GM19455 (cell line): ENCODE measurements around the gene SLC37A3.
"Not testable (repeated sequence)": the region's sequence is repeated elsewhere in the genome, so short reads cannot be mapped to it uniquely, and the experiment has no call there.

ENCODE experiments used
- ATAC-seq: cut with Tn5 transposase; IDR thresholded peaks from one replicate; pipeline ENCODE4 v1.9.1; 2021; ENCODE audit not compliant: unreplicated experiment

The SLC37A3 gene

DNA sequence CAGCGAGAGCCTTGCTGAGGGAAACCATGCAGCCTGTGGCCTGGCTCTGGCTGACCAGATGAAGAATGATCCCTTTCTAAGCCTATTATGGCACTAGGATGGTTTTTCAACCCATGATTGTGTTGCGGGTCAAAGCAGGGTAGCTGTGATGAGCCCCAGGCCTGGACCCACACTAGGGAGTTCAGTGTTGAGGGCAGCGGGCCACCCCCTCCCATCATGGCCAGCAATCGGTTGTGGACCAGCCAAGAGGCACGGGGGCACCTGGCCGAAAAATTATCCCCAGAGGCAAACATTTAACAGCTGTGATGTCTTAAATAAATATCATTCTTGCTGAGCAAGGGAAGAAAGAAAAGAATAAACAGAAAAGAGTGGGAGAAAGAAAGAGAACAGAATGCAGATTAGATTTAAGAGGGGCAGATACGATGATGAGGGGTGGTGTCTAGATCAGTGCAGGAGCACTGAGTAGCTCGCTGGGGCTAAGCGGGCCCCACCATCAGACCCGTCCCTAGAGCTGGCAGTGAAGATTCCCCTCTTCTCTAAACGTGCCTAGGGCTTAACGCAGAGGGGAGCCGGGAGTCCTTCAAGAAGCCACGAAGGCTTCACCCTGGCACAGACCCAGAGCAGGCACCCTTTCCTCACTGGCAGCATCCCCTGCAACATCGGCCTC is 82.7 kb downstream of the SLC37A3 start:
- no peak for ATAC-seq

DNA sequence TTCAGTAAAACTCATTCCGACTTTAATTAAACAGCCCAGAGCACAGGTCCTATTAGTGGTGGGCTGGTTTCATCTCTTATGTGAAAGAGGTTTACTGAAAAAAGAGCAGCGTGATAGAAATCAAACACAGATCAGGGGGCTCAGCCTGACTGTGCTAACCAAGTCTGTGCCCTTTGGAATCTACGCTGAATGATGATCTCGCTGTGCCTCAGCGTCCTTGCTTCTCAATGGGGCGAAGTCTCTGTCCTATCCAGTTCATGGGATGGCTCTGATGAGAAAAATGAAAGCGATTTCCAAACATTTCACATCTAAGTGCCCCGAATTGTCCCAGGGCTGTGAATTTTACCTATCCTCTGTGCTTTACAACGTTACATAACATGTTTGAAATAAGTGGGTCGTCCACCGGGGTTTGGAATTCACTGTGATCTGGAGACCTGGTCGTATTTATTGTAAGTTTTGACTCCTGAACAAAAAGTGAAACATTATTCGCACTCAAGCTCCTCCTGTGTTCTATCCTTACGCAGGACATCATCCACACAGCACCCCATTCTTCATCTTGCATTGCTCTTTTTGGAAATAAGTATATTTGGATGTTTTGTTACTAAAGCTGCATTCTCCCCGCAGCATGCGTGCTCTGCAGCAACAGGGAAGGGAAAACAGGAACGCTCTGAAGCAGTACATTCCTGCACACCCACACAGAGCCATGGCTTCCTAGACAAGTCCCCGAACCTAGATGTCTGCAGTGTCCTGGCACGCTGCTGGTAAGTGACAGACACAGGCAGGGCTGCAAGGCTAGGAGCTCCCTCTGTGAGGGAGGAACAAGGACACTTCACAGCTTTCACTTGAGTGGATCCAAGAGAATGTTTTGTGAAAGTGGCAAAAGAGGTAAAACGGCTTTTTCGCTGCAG is 83.5 kb downstream of the SLC37A3 start:
- ATAC-seq = no peak

DNA sequence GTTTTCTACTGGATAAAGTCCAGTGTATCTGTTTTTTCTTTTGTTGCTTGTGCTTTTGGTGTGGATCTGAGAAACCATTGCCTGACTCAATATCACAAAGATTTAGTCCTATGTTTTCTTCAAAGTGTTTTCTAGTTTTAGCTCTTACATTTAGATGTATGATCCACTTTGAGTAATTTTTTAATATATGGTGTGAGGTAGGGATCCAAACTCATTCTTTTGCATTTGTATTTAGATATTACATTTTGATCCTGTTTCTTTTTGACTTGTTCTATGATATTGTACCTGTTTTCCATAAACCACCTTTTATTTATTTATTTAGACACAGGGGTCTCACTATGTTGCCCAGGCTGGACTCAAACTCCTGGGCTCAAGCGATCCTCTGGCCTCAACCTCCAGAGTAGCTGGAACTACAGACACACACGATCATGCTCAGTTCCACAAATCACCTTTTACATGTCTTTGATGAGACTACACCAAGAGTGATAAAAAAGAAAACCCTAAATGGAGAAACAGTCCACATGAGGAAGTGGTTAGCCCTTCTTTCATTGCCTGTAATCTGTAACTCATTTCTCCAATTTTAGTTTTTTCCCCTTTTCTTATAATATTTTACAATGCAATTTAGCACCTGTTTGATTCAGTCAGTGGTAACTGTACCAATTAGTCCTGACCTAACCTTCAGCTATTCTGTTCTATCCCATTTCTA is 86.0 kb downstream of the SLC37A3 start:
- ATAC-seq = no peak

DNA sequence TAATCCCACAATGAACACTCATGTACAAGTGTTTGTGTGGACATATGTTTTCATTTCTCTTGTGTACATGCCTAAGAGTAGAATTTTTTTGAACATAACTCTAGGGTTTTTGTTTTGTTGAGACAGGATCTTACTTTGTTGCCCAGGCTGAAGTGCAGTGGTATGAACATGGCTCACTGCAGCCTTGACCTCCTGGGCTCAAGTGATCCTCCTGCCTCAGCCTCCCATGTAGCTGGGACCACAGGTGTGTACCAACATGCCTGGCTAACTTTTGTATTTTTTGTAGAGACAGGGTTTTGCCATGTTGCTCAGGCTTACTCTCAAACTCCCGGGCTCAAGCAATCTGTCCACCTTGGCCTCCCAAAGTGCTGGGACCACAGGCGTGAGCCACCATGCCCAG is 87.2 kb downstream of the SLC37A3 start:
- not testable (repeated sequence) for ATAC-seq

DNA sequence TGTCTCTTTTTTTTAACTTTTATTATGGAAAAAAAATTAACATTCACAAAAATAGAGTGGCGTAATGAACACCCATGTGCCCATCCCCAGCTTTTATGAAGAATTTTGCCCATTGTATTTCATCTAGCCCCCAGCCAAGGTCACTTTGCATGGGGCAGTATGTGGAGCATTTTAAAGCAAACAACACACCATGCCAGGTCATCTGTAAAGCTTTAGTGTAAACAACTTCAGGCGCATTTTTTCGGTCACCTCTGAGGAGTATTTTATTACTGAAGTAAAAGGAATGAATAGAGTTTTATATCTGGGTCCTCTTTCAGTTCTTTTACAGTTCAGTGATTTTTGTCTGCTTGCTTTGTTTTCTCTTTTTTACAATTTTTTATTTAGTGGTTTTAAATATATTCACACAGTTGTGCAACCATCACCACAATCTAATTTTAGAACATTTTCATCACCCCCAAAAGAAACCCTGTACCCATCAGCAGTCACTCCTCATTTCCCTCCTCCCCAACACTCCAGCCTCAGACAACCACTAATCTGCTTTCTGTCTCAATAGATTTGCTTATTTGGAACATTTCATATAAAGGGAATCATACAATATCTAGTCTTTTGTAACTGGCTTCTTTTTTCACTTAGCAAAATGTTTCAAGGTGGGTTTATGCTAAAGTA is 87.9 kb downstream of the SLC37A3 start:
- ATAC-seq = no peak

DNA sequence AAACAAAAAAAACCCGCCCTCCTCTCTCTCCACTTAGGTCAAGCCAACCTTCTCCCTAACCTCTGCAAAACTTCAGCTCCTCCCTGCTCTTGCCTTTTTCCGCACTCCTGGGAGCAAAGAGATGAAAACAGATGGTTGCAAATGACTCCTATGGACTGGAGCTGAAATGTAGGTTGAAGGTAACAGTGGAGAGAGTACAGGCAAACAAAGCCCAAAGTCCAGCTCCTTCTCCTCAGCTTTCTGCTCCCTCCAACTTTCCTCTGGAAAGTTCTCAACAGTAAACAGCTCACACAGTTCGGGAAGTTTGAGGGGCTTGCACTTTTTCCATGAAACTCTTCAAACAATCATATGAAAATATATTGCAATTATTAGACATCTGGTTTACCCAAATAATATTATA is 90.3 kb downstream of the SLC37A3 start:
- no peak for ATAC-seq

DNA sequence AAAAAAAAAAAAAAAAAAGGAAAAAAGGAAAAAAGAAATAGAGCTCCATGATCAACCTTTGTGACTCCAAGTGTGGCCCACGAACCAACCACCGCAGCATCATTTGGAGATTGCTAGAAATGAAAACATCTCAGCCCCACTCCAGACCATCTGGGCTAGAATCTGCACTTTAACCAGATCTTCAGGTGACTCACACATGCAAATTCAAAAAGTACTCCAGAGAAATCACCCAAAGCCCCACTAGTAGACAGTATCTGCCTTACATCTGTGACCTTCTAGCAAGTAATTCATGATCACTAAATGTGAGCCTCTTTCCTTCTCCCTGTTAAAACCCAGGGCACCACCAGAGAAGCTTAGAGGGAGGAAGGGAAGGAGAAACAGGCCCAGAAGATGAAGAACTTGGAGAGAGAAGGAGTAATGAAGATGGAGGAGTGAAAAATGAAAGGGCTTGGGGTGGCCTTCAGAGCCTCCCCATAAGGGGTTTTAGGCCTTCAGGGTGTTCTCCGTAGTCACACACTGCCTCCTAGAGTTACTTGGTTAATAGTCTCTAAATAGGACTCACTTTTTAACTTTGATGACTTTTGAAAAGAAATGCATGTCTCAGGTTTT is 94.0 kb downstream of the SLC37A3 start:
- no peak for ATAC-seq

DNA sequence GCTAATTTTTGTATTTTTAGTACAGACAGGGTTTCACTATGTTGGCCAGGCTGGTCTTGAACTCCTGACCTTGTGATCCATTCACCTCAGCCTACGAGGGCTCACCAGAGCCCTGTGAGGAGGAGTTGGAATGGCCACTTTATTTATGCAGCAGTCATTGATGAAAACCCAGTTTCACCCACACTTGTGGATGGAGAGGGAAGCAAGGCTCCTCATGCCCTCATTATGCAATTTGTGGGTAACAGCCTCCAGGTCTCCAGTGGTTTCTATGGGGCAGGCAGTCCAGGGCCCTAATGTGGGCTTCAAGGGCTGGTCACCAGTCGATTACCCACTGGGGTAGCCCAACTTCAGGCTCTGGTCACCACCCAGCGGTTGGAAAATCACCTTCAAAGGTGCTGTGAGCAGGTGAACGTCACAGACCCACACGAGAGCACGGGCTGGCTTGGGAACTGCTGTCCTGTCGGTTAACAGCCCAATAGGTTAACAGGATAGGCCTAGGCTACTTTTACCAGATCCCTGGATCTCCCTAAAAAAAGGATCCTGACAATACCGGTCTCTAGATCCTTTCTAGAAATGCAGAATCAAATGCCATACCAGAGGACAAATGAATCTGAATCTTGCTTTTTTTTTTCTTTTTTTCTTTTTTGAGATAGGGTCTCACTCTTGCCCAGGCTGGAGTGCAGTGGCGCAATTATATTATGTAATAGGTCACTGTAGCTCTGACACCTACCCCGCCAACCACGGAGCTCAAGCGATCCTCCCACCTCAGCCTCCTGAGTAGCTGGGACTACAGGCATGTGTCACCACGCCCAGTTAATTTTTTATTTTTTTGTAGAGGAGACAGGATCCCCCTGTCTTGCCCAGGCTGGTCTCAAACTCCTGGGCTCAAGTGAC is 97.8 kb downstream of the SLC37A3 start:
- ATAC-seq = no peak

DNA sequence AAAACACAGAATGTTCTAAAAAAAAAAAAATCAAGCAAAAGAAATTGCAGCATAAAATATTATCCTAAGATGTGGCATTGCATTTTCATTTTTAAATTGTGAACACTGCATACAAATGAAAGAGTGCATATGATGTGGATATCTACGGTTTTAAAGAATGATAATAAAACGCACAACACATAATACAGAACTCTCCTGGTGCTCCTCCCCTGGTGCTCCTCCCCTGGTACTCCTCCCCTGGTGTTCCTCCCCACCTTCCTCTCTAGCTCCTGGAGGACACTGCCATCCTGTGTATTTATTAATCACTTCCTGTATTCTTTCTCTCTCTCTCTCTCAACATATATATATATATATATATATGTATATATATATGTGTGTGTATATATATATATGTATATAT is 100.1 kb downstream of the SLC37A3 start:
- ATAC-seq = no peak

DNA sequence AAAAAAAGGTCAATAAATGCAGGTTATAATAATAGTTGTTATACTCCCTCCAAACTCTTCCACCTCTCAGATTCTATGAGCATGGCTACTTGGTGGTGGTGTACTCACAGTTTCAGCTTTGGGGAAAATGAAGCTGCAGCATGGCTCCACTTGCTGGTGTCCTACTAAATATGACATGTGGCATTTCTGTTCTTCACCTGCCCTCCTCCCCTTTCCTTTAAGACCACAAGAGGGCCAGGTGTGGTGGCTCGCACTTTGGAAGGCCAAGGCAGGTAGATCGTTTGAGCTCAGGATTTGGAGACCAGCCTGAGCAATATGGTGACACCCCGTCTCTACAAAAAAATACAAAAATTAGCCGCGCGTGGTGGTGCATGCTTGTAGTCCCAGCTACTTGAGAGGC is 101.1 kb downstream of the SLC37A3 start:
- no peak for ATAC-seq

DNA sequence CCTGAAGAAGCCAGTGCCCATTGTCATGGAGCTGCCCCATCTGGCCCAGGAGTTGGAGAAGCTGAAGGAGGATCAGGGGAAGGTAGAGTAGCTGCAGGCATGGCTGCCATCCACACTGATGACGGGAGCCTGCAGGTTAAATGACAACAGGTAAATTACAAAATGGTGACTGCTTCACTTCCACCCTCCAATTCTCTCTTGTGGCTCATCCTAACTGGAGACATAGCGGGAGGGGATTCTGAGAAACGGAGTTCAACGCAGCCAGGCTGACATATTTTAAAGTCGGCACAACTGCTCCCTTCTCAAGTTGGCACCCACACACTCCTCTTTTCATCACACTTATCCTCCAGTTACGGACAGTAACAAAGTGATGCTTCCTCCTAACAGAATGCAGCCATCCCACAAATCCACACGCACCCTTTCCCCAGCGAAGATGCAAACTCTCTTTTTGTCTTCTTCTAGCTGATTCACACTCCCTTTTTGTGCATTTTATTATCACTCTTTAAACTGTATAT is 103.0 kb downstream of the SLC37A3 start:
- no peak for ATAC-seq

DNA sequence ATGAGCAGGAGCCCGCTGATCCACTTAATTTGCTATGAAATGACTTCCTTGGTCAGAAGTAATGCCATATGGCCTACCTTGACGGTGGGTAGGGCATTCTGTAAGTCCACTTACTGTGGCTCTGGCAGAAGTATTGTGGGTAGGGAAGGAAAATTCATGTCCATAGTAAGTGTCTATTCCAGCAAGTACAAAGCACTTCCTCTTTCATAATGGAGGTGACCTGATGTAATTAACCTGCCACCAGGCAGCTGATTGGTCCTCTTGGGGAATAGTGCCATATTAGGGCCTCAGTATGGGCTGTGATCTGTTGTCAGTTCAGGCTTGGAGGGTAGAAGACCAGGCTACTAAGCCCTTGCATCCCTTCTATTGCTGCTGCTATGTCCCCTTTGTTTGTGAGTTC is 103.9 kb downstream of the SLC37A3 start:
- ATAC-seq = no peak

DNA sequence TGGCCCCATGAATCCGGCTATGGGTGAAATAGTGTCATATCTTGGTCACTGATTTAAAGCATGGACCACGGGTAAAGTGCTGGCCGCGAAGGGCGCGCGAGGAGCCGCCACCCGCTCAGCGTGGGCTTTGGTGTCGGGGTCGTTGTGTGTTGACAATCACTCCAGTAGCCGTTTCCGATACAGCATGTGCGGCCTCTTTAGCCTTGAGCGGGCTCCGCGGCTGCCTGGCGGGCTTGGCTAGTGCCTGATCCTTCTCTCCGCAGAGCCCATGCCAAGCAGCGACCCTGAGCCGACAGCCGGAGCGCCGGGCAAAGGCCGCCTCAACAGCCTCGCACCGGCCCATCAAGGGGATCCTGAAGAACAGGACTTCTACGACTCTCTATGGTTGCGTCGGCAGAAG is 105.9 kb downstream of the SLC37A3 start:
- ATAC-seq = no peak

DNA sequence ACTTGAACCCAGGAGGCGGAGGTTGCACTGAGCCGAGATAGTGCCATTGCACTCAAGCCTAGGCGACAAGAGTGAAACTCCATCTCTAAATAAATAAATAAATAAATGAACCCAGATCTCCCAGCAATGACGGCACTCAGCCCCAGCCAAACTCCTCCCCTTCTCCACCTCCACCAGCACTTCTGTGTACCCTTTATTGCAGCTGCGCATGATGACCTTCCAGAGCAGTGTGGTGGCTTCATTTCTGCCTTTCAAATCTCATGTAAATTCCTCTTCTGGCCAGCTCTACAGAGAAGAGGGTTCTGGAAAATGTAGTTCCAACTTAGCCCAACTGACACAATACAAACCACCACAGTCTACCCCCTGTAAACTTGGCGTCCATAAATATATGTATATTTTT is 108.5 kb downstream of the SLC37A3 start:
- ATAC-seq = no peak

DNA sequence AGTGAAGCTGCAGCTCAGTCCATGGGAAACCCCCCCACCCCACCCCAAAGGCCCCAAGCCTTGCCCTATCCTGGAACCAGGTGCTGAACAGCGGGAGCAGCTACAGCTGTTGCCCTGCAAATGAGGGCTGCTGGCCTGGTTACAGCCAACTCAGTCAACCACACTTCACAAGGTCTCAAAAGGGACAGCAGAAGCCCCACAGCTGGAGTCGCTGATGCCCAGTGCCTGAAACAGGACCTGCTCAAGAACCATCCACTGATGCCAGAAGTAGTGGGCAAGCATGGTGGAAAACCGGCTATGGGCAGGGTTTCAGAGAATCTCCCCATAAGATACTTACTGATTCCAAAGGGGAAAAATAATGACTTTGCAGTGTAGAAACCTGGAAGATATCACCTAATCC is 110.3 kb downstream of the SLC37A3 start:
- ATAC-seq = no peak

DNA sequence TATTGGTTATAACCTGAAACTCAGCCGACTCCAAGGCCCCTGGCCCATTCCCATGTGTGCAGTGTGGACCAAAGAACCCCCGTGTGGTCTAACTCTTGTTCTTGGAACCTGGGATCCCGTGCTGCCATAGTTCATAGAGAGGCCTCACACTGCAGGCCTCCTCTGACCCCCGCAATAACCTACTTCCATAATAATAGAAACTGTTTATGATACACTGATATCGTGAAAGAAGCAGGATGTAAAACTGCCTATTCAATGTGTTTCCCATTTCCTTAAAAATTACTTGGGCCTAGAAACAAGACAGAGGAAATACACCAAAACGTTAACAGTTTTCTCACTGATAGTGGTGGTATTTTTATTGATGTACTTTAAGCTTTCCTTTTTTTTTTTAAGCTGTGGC is 112.4 kb downstream of the SLC37A3 start:
- no peak for ATAC-seq

DNA sequence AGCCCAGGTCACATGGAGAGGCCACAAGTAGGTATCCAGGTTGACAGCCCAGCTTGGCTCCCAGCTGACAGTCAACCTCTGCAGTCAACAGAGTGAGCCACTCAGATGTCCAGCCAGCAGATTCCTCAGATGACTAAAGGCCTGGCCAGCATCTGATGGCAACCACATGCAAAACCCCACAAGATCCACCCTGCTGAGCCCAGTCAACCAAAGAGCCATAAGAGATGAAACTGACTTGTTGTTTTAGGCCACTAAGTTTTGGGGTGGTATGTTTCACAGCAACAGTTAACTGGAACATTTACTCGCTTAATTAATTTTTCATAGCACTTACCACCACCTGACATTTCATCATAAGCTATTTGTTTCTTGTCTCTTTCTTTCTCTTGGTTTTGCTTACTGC is 114.3 kb downstream of the SLC37A3 start:
- ATAC-seq = no peak
